ENCODE data around the gene SH3YL1.

SH3YL1 gene, protein sequence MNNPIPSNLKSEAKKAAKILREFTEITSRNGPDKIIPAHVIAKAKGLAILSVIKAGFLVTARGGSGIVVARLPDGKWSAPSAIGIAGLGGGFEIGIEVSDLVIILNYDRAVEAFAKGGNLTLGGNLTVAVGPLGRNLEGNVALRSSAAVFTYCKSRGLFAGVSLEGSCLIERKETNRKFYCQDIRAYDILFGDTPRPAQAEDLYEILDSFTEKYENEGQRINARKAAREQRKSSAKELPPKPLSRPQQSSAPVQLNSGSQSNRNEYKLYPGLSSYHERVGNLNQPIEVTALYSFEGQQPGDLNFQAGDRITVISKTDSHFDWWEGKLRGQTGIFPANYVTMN

DNA sequence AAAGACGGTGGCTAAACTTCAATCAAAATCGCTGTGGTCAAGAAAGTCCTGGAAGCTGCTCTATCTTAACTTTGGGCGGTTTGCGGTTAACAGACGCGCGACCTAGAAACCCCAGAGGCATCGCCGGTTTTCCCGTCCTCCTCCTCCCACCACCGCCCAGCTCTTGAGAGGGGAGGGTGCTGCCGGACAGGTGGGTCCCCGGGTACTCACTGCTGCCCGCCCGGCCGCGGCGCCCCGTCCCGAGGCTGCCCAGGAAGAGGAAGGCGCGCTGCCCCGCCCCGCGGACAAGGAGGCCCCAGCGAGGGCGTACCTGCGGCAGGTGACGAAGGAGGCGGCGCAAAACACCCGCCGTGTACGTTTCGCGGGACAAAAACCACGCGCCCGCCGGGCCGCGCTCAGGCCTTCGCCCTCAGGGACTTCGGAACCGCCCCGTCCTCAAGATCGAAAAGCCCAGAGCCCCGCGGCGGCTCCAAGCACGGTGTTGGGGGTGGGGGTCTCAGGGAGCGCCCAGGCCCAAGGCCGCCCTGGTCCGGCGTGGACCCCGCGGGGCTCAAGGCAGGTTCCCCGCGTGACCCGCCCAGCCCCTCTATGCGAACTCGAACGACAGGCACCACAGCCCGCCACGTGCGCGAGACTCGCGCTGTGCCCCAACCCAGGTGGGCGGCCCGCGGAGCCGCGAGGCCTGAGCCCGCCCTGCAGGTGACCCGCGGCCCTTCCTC lies at the start of gene SH3YL1:
SH3YL1 (minus strand) TSS at position 259 of the 719 bp plus-strand sequence; CDS start at position 211, 48 bp downstream.
- no peak for DNase-seq (ENCODE audit: low read depth)

DNA sequence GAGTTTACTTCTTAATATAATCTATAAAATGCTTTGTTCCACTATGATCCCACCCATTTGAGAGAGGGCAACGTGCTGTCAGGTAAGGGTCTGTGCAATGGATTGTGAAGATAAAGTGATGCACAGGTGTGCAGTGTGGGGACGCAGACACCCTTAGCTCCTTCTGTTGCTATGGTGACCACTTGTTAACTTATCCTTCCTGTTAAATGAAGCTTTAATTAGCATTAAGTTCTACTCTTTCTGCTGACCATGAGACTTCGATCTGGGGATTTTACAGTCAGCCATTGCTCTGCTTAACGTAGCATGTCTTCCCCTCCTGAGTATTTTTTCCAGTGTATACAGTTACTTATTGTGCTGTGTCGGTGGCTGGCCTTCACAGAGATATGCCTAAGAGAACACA lies 47.2 kb upstream of the SH3YL1 start:
- no peak for DNase-seq (ENCODE audit: low read depth)

DNA sequence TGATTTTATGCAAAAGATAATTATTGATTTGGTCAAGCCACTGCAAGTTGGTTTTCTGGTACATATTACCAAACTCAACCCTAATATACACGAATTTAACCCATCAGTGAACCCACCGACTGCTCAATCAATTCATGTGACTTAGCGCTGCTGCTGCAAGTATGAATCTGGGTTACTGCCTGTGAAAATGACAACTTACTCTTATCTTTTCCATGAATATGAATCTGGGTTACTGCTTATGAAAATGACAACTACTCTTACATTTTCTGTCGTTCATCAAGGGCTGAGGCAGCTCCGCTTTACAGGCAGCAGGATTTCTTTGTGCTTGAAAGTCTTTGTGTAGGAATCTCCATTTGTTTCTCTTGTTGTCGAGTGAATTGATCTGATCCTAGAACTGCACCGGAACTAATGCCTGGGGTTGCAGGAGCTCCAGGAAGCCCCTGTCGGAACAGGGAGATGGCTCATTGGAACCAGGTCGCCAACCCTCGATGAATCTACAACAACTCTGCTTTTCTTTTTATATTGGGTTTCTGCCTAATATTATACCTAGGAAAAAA lies 46.2 kb upstream of the SH3YL1 start:
- no peak for DNase-seq (ENCODE audit: low read depth)

DNA sequence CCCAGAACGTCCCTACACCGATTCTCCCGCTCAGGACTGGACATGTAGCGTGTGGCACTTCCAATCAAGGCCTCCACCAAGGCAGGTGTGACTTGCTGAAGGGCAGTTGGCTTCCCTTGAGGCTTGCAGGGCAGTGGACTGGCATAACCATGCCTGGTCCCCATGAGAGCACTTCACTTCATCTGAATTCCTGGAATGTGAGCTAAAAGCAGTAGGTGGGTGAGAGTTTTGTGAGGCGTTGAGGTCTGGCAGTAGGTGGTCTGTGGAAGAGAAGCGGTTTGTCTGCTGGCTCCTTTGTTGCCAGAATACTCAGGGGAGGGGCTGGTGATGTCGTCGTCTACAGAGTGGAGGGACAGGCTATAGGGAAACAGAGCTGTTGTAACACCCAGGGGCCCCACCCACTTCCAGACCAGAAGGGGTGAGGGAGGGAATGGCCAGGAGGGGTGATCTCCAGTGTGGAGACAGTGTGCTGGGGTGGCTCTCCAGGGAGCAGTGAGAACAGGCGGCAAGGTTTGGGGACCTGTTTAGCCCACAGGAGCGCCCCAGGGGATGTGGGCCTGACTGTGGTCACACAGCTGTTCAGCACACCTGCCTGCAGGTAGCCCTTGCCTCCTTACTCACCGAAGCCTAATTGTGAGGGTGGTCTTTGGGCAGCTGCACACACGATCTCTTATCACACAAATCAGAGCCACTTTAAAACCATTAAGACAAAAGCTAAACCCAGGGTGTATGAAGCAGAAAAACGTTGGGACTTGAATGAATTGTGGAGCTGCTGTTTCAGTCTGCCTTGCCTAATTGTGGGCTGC lies 45.5 kb upstream of the SH3YL1 start:
- no peak for DNase-seq (ENCODE audit: low read depth)

DNA sequence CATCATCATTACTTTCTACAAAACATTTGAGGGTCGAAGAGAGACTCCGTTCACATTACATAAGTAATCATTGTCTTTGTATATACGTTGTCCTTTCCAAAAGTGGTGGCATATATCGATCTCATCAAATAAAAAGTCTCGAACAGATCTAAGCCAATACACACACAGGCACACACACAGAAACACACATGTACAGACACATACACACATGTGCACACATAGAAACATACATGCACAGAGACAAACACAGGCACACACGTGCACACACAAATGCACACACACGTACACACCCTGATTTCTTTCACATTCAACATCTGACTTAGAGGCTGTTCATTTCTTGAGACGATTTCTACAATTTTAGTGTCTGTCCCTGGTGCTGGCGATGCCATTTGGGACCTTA lies 41.5 kb upstream of the SH3YL1 start:
- DNase-seq (ENCODE audit: low read depth) = no peak

DNA sequence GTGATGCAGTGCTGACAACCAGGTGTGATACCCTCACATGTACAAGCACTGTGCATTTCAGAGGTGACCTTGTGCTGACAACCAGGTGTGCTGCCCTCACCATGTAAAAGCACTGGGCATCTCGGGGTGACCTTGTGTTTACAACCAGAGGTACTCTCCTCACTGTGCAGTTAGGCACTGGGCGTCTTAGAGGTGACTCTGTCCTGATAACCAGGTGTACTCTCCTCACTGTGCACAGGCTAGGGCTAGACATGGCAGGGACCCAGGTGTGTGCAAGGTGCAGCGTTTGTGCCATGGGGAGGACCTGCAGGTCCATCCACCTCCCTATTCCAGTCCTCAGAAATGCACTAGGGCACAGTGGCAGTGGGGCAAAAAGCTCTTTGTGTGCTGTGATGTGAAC lies 32.5 kb upstream of the SH3YL1 start:
- DNase-seq (ENCODE audit: low read depth) = no peak

DNA sequence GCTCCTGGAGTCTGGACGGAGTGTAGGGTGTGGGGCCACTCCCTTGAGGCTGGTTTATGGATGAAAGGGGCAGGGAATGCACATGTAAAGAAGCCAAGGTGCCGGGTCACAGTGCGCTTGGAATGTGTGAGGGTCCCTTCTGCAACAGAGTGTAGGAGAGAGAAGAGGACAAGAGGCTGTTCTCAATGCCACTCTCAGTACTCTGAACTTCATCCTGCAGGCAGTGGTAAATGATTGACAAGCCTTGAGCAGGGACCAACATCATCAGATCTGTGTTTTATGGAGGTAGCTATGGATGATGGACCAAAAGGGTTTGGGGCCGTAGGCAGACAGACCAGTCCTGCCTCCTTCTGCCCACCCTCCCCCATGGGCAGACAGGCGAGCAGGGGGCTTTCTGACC lies 31.3 kb upstream of the SH3YL1 start:
- DNase-seq (ENCODE audit: low read depth) = no peak

DNA sequence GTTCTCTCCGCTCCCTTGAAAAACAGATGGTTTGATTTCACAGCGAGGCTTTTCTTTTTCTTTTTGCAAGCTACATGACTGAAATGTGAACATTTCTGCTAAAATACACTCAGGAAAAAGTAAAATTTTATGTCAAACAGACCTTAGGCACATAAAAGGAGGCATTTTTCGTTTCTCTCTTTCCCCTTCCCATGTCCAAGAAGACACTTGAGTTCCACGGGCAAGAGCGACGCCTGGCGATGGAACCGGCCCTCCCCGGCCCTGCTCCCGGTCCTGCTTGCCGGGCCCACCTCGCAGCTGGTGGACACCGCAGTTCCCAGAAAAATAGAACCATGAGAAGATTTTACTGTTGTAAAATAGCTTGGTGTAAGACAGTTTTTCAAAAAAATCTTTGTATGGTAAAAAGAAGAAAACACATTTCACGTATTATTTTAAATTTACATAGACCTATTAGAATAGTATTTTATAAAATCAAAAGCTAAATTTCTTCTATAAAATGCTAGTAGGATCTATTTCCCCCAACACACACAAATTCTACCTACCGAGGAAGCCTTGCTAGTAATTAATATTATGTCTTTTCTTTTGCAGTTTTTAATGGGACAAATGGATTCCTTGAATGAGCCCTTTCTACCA lies 26.4 kb upstream of the SH3YL1 start:
- no peak for DNase-seq (ENCODE audit: low read depth)

DNA sequence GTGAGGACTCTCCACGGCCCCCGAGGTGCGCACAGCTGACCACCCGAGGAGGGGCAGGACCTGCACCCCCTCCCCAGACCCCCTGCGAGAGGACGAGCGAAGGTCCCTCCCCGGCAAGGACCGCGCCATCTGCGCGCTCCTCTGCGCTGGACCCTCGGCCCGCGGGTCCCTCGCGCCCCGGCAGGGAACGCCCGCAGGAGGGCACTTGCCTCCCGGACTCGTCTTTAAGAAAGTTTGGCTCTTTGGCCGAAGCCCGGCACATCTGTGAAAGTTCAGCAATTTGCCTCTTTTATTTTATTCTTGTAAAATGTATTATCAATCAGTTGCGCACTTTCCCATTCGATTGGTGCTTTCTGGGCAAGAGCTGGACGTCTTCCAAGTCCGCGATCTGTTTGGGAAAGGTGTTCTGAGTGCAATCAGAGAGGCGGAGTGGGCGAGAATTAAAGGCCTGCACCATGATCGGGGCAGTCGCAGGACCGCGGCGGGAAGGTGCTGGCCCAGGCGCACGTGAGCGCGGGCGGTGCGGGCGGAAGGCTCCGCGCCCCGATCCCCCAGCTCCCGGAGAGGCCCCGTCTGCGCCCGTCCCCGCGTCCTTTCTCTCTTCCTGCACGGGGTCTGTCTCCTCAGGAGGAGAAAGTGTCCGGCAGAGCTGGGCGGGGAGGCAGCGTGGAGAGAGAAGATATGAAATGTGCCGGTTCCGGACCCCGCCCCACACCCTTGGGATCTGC lies 25.7 kb upstream of the SH3YL1 start:
- no peak for DNase-seq (ENCODE audit: low read depth)

DNA sequence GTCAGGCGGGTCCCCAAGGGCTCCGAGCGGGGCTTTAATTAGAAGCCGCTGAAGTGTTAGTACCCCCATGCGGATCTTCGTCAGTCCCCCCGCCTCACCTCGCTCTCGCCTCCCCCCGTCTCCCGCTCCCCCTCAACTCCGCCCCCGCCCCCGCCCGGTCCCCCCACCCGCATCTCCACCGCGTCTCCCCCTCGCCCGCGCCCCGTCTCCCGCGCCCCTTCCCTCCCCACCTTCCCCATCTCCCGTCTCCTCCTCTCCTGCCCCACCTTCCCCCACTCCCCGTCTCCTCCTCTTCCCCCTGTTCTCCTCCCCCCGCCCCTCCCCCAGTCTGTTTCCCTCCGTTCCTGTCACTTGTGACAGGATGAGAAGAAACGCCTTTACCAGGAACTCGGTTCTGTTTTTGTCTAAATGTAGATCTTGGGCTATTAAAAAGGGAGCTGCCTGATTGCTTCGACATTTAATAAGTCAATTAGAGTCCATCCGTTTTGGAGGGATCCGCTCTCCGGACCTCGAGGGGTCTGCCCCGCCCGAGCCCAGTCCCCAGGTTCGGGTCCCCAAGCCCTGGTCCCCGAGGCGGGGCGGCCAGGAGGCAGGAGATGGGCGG lies 25.0 kb upstream of the SH3YL1 start:
- DNase-seq (ENCODE audit: low read depth) = no peak

DNA sequence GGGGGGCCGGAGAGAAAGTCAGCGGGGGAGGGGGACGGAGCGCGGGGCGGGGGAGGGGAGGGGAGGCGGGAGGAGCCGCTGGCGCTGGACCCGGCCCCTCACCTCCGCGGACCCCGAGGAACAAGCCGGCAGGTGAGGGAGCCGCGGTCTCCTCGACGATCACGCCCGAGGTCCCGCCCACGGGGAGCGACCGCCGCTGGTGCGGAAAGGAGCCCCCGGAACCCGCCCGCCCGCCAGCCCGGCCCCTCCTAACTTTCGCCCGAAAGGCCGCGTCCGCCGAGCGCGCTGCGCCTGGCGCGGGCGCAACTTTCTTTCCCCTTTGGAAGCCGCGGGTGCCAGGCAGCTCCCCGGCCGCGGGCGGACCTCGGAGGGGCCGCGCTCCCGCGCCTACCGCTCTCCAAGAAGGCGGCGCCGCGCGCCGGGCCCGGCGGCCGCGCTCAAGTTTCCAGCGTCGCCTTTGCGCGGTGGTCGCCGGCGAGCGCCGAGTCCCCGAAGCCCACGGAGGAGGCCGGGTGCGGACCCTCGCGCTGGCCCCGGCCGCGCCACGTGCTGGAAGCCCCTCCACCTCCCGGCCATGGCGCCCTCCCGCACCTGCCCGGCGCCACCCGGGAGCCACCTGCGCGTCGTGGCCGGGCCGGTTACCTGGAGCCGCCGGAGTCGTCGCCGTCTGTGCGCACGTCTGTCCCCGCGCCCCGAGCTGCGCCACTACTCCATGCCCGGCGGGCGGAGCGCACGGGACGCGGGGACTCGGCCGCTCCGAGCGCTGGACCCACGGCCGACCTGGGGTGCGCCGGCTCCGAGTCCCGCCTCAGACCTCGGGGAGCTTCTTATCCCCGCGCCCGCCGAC lies 24.3 kb upstream of the SH3YL1 start, which contains the start of gene ALKAL2:
ALKAL2 (minus strand) TSS at position 181 of the 847 bp plus-strand sequence. CDS start 256 bp downstream, outside the sequence.
- DNase-seq (ENCODE audit: low read depth) = no peak

DNA sequence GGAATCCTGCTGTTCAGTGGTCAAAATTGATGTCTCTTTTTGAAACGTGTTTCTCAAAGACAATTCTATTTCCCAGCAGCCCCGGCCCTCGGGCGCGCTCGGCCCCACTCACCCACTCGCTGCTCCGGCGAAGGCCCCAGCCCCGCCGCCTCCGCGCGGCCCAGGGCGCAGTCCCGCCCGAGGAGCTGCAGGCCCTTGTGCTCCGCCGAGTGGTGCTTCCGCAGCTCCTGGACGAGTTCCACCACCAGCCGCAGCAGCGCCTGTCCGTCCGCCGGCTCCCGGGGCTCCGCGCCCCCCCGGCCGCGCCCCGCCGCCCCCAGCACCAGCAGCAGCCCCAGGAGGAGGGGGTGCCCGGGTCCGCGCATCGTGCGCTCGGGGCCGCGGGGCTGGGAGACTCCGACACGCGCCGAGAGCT lies 23.6 kb upstream of the SH3YL1 start:
- no peak for DNase-seq (ENCODE audit: low read depth)

DNA sequence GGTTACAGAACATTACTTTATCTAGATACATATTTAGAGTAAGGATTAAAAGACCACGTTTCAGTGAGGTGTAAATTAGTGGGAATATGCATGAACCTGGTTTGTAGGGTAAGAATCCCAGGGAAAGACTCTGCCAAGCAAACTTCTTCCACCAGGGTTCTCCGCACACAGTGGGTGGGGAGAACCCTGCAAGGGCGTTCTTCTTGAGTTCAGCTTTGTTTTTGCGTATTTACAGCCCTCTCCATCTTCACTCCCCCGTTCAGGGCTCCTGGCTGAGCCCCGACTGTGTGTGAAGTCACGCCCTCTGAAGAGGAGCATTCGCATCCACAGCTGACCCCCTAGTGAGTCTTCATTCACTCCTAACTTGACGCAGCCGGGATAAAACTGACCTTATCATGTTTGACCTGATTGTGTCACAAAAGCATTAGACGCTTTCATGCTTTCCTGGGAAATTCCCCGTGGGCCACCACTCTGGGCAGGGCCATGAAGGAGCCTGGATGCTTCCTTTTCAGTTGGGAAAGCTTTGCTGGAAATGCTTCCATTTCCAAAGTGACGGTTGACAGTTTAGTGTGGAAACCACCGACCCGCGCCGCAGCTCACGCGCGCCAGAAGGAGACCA lies 23.1 kb upstream of the SH3YL1 start:
- no peak for DNase-seq (ENCODE audit: low read depth)

DNA sequence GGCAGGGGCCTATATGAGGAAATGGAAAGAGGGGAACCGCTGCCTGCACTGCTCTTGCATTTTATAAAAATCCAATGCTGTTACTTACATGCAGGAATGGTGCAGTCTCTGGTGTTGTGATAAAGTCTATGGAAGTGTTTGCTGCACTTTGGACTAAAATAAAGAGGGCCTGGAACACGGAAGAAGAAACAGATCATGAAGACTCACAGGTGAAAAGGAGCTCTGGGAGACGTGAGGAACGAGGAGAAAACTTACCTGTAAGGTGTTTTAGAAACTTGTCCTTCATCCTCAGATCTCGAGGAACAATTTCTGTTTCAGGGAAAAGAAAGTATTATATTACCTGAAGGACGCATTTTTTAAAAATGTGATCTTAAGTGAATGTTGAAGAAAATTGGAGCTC lies 22.2 kb upstream of the SH3YL1 start:
- no peak for DNase-seq (ENCODE audit: low read depth)

DNA sequence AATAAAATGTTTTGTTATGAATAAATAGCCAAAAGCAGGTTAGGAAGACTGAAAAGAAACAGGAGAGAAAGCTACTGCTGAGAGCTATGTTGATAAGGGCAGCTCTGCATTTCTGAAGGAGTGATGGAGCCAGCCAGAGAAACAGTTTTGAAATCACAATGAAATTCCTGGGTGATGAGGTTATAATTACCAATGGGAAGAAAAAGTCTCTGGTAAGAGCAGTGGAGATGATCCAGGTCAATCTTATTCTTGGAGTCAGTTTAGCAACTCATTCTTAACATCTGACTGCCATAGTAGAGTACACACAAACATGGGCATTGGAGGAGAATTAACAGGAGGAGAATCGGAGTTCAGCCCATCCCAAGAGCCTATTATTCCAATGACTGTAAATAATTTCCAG lies 21.7 kb upstream of the SH3YL1 start:
- DNase-seq (ENCODE audit: low read depth) = no peak

DNA sequence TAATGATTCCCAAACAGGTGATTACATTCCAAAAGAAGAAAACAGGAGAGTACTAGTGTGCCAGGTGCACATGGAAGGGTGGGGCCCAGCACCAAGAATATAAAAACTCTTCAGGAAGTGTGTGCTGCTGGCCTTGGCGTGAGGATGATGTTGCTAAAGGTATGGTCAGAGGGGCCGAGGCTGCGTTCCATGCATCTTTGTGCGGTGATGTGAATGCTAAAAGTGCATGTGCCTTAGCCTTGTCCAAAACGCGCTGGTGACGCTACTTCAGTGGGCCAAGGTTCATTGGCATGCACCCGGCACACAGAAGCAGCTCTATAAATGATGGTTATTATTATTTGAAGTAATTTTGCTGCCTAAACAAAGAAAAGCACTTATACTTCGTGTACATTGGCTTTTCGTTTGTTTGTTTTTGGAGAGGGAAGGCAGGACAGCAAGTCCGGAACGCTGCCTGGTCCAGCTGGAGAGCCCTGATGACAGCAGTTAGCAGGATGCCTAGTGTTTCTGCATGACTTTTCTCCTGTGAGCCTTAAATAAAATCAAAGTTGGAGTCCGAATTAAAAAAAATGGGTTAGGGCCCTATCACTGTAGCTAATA lies 21.2 kb upstream of the SH3YL1 start:
- DNase-seq (ENCODE audit: low read depth) = no peak

DNA sequence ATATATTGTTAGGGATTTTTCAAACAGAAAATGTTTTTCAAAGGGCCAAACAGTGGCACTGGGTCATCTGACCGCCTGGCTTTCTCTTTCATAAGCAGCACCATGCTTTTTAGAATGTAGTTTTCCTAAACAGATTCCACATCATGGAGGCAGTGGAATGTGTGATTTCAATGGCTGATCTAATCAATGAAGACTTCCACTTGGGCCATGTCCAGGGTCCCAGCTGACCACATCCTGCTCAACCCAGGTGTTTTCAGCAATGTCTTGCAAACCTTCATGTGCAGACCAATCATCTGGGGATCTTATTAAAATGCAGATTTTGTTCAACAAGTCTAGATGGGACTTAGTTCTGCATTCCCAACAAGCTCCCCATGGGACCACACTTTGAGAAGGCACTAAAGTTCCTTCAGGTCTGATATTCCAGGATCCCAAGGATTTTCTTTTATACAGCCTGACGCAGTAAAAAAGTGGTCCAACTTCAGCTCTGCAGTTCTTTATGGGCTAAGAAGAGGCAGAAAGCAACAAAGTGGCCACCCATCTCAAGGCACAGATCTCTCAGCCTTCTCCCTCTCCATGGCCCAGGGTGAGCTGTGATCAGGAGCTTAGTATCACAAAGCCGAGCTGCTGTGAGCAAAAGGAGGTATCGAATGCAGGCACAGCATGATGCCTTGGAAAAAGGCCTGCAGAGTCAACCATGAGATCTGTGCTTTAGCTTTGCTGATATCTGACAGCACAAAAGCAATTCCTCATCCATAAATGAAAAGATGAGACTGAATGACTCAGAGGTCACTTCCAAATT lies 20.4 kb upstream of the SH3YL1 start:
- DNase-seq (ENCODE audit: low read depth) = no peak
